ENCODE data around the gene MAPRE2.
"Not testable (repeated sequence)": the region's sequence is repeated elsewhere in the genome, so short reads cannot be mapped to it uniquely, and the experiment has no call there.

MAPRE2 gene

DNA sequence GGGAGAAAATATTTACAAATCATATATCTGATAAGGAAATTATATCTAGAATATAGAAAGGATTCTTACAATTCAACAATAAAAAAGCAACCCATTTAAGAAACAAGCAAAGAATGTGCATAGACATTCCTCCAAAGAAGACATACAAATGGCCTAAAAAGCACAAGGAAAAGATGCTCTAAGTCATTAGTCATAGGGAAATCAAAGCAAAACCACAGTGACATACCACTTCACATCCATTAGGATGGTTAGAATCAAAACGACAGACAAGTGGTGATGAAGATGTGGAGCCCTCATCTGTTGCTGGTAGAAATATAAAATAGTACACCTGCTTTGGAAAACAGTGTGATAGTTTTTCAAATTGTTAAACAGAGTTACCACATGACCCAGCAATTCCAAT lies 48.2 kb downstream of the MAPRE2 start:
- no peak for DNase-seq (ENCODE audit: low read depth in 3 of 3, low spot score in 1 of 3)

DNA sequence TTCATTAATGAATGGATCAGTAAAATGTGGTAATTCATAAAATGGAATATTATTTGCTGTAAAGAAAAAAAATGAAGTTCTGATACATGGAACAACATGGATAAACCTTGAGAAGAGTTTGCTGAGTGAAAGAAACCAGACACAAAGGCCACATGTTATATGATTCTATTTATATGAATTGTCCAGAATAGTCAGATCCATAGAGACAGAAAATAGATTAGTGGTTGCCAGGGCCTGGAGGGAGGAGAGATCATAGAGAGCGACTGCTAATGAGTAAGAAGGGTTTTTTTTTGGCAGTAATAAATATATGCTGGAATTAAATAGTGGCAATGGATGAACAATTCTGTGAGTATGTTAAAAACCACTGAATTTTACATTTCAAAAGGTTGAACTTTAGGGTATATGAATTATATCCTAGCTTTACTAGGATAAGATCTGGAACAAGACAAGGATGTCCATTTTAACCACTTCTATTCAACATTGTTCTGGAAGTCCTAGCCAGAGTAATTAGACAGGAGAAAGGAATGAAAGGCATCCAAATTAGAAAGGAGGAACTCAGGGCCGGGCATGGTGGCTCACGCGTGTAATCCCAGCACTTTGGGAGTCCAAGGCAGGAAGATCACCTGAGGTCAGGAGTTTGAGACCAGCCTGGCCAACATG lies 48.8 kb downstream of the MAPRE2 start:
- no peak for DNase-seq (ENCODE audit: low read depth in 3 of 3, low spot score in 1 of 3)

DNA sequence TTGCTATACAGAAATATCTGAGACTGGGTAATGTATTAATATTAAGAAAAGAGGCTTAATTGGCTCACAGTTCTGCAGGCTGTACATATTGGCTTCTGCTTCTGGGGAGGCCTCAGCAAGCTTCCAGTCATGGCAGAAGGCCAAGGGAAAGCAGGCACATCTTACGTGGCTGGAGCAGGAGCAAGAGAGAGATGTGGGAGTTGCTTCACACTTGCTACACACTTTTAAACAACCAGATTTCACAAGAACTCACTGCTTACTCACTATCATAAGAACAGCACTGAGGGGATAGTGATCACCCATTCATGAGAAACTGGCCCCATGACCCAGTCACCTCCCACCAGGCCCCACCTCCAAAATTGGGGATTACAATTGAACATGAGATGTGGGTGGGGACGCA lies 50.6 kb downstream of the MAPRE2 start:
- DNase-seq (ENCODE audit: low read depth in 3 of 3, low spot score in 1 of 3) = no peak

DNA sequence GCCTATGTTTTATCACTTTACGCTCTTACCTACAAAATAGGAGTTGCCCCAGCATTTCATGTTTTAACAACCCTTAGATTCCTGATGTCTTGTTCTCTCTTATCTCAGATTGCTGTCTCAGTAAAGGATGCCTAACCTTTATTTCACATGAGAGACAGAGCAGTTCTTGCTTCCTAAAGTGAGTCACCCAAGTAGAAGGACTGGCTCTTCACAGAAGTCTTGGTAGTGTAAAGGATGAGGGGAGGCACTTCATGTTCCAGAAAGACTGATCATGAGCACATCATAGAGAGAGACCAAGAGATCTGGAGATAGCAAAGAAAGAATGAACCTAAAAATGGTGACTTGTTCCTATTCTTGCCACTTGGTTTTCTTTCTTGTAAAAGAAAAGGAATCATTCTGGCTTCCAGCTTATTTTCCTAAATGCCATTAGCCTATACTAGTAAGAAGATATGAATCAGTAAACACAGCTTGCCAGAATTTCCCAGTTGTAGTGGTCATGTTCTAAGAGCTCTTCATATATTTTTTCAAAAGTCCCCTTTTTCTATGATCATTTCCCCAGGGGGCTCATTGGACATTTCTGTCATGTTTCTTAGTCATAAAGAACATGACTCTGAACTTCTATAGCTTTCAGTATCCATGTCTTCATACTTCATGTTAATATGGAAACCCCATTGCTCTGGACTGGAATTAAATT lies 54.9 kb downstream of the MAPRE2 start:
- DNase-seq (ENCODE audit: low read depth in 3 of 3, low spot score in 1 of 3) = no peak

DNA sequence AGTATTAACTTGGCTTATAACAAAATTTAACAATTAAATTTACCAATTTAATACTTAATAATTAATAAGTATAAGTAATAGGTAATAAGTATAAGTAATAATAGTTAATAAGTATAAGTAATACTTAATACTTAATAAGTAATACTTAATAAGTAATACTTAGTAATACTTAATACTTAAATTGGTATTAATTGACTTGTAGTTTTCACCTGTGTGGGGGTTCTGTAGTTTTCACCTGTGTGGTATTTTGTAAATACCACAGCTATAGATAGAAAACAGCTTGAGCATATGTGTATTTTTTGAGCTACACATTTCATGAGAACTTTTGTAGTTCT lies 55.4 kb downstream of the MAPRE2 start:
- DNase-seq (ENCODE audit: low read depth in 3 of 3, low spot score in 1 of 3) = no peak

DNA sequence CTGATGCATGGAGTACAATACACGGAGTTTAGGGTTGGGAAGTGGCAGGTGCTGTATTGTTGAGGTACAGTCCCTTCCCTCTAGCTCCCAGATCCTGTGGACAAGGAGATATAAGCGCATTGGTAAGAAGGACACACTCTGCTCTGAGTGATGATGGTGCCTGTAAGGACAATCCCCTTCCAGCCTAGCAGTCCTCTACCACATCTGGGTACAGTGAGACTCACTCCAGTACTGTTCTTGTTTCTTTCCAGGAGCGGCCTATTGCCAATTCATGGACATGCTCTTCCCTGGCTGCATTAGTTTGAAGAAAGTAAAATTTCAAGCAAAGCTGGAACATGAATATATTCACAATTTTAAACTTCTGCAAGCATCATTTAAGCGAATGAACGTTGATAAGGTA lies 56.0 kb downstream of the MAPRE2 start:
- DNase-seq (ENCODE audit: low read depth in 3 of 3, low spot score in 1 of 3) = no peak

DNA sequence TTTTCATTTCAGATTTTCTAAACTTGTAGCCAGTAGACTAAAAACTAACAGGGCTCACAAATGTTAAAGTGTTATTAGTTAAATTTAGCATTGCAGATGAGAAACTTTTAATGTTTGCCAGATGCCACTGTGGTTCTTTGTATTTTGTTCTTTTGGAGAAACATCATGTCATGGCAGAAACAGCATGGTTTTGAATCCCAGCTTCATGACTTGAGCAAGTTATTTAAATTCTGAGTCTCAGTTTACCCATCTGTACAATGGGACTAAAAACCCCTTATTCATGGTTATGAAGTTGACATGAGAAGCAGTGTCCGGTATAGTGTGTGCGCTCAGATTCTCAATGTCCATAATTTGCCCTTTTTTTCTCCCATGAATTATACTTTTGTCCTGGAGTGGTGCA lies 56.5 kb downstream of the MAPRE2 start:
- DNase-seq (ENCODE audit: low read depth in 3 of 3, low spot score in 1 of 3) = no peak

DNA sequence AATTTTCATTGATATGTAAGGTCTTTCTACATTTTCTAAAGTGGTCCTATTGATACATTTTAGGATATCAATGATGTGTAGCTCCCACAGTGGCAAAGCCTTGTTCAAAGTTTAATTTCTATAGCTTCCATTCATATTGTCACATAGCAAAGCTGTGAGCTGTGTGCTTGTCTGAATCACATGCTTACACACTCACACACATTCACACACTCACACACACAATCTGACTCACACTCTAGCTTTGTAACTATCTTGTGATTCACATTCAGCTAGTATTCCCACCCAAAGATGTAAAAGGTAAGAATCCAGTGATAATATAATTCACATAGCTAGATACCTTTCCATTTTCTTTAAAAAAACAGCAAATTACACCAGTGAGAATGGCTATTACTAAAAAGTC lies 58.7 kb downstream of the MAPRE2 start:
- DNase-seq (ENCODE audit: low read depth in 3 of 3, low spot score in 1 of 3) = no peak

DNA sequence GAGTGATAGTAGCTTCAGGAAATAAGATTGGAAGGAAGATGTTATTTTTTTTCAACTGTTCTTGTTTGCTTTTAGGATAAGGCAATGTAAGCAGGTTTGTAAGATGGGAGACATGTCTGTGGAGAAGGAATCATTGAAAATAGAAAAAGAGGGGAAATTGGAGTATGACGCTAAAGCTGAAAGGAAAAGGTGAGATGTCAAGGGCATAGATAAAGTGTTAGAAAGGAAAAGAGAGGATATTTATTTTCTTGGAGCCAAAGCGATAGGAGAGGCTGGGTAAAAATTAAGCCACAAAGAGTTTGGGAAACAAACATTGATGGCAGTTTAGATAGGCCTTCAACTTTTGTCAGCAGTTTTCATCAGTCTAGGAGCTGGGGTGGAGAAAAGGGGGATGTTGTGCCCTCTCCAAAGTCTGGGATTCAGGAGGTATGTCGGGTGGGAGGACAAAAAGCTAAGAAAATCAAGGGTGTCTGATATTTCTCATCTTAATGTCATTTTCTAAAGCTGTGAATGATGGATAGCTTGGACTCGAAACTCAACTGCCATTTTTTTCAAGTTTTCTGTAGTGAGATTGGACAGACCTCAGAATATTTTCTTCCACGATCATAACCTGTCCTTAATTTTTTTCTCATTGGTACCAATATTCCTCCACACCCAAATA lies 63.3 kb downstream of the MAPRE2 start:
- DNase-seq (ENCODE audit: low read depth in 3 of 3, low spot score in 1 of 3) = no peak

DNA sequence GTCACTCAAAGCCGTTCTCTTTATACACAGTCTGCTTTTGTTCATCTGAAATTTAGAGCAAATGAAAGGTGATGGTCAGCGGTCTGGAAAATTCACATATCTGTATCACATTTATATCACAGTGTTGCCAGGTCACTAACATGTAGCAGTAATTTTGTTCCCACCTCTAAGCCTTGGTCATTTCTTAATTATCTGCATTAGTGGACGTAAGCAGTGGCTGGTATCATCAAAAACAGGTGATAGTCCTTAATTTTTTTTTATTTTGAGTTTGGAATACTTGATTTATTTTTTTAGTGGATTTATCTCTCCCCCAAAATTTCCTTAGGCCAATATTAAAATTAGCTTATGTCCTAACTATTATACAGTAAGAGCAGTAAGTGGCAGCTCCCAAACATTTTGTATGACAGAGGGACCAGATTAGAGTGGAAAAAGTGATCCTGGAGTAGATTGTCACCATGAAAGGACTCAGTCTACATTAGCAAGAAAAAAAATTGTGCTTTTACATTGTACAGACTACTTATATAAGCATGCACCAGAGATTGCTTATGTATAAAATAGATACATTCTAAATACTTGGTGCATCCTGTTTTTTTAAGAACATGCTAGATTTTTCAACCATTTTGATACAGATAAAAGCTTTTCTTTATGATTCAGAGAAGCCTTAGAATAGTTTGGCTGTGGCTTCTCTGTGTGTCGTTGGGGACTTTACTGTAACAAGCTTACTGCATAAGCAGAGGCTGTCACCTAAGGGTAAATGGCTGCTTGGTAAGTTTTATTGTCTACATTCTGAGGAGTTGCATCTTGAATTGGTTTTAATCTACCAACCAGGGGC lies 65.0 kb downstream of the MAPRE2 start:
- no peak for DNase-seq (ENCODE audit: low read depth in 3 of 3, low spot score in 1 of 3)

DNA sequence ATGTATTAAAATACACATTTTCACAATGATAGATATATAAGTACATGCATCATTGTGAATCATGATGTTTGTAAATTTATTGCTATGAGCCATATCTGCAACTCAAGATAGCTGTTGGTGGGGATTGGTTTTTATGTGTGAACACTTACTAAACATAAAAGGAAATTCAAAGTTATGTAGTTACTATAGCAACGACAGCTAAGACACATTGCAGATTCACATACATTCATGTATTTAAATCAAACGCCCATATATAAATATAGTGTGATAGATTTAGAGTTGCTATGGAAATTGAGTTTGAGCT lies 65.6 kb downstream of the MAPRE2 start:
- DNase-seq (ENCODE audit: low read depth in 3 of 3, low spot score in 1 of 3) = no peak

DNA sequence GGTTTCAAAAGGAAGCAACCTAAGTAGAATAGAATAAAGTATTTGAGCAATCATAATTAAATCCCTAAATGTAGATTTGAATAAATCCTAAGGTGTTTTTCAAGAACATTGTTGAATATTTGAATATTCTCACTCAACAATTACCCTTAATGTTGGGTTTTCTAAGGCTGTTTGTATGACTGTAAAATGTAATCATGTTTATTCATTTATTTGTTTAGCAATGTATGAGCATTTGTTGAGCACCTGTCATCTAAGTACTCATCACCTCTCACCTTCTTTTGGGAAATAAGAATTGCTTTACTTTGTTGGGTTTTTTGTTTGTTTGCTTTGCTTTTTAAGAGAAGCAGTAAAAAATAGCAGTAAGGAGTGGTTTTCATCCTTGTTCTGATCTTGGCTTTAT lies 66.0 kb downstream of the MAPRE2 start:
- no peak for DNase-seq (ENCODE audit: low read depth in 3 of 3, low spot score in 1 of 3)

DNA sequence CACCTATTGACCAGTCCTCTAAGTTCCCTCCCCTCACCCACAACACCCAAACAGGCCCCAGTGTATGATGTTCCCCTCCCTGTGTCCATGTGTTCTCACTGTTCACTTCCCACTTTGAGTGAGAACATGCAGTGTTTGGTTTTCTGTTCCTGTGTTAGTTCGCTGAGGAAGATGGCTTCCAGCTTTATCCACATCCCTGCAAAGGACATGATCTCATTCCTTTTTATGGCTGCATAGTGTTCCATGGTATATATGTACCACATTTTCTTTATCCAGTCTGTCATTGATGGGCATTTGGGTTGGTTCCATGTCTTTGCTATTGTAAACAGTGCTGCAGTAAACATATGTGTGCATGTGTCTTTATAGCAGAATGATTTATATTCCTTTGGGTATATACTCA lies 66.9 kb downstream of the MAPRE2 start:
- DNase-seq (ENCODE audit: low read depth in 3 of 3, low spot score in 1 of 3) = not testable (repeated sequence)

DNA sequence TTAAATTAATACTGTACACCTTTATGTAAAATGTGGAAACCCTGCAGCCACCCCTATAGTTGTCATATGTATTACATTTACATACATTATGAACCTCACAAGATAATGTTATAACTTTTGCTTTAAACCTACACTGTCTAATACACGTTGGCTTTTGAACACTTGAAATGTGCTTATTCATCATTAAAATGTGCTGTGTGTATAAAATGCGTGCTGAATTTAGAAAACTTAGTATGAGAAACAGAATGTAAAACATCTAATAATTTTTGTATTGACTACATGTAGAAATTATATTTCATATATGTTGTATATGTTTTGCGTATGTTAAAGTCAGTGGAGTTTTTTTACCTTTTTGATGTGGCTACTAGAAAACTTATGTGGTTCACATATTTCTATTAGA lies 68.8 kb downstream of the MAPRE2 start:
- DNase-seq (ENCODE audit: low read depth in 3 of 3, low spot score in 1 of 3) = no peak

DNA sequence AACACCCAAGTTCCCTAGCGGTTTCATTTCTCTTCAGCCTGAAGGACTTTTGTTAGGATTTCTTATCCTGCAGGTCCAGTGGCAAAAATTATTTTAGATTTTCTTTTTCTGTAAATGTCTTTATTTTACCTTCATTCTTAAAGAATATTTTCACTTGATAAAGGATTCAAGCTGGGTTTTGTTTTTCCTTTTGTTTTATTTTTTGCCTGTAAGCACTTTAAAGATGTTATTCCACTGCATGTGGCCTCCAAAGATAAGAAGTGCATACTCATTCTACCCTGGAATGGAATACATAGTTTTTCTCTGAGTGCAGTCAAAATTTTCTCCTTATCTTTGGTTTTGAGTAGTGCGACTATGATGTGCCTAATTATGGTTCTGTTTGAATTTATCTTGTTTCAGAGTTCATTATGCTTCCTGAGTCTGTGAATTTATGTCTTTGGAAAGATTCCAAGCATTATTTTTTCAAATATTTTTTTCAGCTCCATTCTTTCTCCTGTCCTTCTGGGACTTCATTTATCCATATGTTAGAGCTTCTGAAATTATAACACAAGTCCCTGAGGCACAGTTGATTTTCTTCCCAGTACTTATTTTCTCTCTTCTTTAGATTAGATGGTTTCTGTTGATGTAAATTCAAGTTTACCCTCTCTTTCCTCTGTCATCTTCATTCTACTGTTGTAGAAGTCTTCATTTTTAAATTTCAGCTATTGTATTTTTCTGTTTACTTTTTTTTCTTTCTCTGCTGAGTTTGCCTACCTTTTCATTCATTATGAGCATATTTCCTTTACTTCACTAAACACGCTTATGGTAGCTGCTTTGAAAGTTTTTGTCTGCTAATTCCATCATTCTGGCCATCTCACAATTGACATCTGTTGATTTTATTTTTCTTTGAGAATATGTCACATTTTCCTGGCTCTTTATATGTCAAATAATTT lies 69.6 kb downstream of the MAPRE2 start:
- no peak for DNase-seq (ENCODE audit: low read depth in 3 of 3, low spot score in 1 of 3)

DNA sequence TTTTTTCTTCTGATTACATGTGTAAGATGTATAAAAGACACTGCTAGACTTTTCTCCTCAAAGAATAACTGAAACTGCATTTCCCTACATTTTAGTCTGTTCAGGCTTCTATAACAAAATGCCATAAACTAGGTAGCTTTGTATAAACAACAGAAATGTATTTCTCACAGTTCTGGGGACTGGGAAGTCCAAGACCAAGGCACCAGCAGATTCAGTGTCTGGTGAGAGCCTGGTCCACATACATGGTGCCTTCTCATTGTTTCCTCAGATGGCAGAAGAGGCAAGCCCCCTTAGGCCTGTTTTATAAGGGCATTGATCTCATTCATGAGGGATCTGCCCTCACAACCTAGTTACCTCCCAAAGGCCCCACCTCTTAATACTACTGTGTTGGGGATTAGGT lies 71.5 kb downstream of the MAPRE2 start:
- no peak for DNase-seq (ENCODE audit: low read depth in 3 of 3, low spot score in 1 of 3)

DNA sequence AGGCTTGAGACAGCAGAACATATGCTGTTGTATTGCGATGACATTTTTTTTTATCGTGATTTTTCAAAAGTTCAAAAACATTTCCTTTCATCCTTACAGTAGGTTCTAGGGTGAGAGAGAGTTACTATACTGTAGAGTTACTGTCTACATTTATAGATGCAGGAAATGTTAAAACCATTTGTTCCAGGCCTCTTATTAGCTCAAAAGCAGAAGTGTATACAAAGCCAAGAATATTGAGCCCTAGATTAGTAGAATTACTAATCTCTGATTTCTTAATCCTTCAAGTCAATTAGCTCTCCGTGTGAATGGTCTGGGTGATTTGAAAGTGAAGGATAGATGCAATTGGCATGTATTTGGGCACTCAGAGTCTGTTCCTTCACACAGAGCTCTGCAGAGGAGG lies 73.1 kb downstream of the MAPRE2 start:
- DNase-seq (ENCODE audit: low read depth in 3 of 3, low spot score in 1 of 3) = no peak

DNA sequence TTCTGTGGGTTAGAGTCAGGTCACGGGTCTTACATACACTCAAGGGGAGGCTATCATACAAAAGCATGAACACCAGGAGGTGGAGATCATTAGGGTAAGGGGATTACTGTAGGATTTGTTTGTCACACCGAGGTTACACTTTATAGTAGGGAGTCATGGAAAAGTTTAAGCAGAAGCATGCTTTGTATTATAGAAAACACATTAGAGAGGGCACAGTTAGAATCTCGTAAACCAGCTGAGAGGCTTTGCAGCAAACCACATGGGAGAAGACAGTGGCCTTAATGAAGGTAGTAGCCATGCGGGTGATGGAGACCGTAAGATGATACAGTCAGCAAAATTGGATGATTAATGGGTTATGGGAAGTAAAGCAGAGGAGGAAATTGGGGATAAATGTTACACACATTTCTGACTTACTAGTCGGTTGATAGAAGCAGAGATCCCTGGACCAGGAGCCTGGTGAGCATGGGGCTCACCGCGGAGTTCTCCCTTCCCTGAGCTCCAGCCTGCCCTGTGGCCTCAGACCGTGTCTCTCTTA lies 75.6 kb downstream of the MAPRE2 start:
- DNase-seq (ENCODE audit: low read depth in 3 of 3, low spot score in 1 of 3) = no peak

DNA sequence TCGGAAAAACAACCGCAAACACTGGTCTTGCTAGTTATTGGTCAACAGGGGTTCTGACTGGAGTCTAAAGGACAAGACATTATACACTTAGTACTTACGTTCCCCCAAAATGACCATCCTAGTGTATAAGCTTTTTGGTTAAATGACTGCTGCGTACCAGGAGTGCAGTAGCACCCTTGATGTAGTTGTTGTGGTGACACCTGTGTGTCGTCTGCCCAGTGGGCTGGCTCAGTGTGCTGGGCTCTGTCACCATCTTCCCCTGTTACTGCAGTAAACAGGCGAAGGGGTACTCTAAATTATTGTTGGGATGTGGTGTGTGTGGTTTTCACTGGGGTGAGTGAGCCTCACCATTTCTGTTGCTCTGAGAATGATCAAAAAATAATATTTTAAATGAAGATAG lies 76.2 kb downstream of the MAPRE2 start:
- no peak for DNase-seq (ENCODE audit: low read depth in 3 of 3, low spot score in 1 of 3)

DNA sequence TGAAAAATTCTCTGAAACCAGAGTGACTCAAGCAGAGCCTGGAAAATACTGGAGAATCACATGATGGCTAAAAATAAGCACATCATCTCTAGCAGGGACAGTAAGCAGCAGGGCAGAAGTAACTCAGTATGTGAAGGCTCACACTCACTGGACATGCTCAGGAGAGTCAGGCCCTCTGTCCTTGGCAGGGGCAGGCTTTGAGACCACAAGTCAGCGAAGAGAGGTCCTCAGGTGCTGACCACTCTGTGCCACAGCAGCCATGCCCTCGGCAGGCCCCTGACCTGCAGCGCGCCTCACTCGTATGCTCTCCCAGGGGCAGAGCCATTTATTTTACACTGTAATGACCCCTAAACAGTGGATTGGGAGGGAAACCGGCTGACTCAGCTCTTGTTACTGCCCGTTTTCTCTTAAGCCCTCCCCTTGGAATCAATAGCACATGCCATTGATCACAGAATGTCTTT lies 76.8 kb downstream of the MAPRE2 start:
- no peak for DNase-seq (ENCODE audit: low read depth in 3 of 3, low spot score in 1 of 3)

DNA sequence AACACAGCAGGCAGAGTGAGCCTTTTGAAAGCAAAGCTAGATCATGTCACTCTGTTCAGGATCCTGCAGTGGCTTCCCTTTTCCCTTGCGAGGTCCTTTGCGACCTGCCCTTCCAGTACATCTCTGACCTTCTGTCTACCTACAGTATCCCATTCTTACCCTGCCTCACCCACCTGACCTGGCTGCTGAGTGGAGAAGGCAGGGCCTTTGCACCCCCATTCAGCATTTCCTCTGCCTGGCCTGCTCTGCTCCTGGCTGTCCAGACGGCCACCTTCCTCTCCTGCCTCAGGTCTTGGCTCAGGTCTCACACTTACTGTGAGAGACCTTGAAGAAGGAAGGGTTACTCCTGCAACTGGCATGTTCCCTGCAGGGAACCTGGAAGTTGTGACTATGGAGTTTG lies 77.4 kb downstream of the MAPRE2 start:
- no peak for DNase-seq (ENCODE audit: low read depth in 3 of 3, low spot score in 1 of 3)

All from stimulated activated CD4-positive, alpha-beta T cell treated with anti-CD3 and anti-CD28 coated beads, TNF-alpha, amount 100 ng/mL, for 1 hour (primary cell).